PC-9 (cell line): ENCODE measurements around the gene SOX4.

ENCODE experiments used
- CTCF ChIP-seq: fragments of 200-600 bp; sonication (generic); conservative IDR thresholded peaks from 2 replicates; pipeline ENCODE4 v1.6.1; 2017; ENCODE audit warnings: mixed run types, antibody characterized with exemption, mild to moderate bottlenecking, moderate library complexity
- EZH2 ChIP-seq: fragments of 200-600 bp; sonication (generic); IDR thresholded peaks from 2 replicates; pipeline ENCODE4 v1.8.0; 2017; ENCODE audit warnings: antibody characterized with exemption, low read depth

GRCh38 chr6:21595285-21596144 lies 2.0 kb downstream of the SOX4 start:
- TF ChIP-seq CTCF: no peak
- TF ChIP-seq EZH2: no peak
